NCI-H526 (cell line): ENCODE data around the gene LRRC71.

Experiments used
- DNase-seq, 2 experiments: peaks; one replicate each; lab custom pipeline; 2025; lab: John Stamatoyannopoulos, UW

The LRRC71 gene

DNA sequence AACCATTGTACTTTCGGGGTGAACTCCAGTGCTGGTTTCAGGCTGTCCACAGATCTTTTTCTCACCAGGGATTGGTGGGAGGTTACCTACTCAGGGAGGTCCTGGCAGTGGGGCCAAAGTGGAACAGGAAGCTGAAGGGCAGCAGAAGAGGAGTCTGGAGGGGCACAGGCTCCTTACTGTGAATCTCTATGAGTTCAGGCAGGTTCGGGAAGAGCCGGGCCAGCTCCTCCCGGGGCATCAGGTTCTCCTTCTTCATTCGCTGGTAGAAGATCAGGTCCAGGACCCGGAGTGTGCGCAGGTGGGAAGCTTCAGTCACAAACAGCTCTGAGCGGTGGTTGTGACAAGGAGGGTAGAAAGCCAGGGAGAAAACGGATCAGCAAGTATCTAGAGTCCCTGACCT, 26.7 kb downstream of the LRRC71 start:
- DNase-seq = no peak

DNA sequence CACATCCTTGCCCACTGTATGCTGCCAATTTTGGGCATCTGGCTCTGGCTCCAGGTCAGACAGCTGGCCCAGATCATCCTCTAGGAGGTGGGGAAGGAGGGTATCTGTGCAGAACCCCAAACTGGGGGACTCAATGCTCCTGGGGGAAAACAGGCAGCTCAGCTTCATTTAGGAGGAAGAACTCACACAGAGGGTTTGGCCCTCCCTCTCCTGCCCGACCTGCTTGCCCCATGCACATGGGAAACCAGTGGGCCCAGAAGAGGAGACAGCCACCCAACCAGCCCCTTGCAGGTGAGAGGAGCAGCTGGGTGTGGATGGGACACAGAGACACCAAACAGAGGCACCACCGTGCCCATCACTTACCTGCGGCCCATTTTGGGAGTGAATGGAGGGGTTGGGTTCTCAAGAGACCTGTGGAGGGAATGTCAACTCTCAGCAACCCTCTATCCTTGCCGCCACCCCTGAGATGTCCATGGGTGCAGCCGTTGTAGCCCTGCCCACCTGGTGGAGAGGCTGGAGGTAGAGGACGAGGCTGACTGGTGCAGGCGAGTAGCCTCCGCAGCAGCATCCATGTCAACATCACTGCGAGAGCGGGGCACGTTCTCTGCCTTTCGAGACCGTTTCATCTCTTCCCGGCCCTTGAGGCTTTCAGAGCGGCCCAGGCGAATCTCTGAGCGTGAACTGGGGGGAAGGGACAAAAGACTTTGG, 27.5 kb downstream of the LRRC71 start:
- no peak for DNase-seq

DNA sequence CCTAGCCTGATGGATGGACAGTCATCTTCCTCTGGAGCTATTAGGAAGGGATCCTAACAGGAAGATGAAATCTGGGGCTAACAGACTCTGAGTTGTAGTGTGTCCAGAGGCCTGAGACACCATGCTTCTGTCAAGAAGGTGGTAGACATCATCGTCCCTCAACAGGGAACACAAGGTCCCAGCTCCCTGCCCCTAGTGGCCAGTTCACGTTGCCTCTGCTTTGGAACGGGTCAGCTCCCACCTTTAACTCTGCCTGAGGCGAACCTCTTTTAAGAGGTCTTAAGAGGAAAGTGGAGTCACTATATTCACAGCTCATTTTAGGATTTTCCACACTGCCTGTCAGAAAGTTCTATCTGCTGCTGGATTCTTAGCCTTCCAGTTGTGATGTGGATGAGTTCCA, 28.3 kb downstream of the LRRC71 start:
- peak in 1 of 2 experiments; percentile 31 for DNase-seq

DNA sequence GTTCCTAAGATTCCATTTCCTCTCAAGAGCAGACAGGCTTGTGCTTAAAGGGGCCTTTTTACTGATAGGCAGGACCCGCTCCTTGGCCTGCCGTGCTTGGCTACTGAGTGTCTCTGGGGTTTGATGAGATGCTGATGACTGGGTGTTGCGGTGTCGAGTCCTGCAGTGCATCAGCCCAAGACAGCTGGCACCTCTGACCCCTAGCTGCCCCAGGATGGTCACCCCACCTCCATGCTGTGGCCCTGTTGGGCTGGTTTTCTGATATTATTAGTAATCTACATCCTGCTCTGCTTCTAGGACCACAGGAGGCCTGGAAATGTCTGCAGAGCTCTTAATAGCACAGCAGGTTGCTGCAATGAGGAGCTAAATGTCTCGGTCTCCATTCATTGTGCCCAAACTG, 28.7 kb downstream of the LRRC71 start:
- no peak for DNase-seq

DNA sequence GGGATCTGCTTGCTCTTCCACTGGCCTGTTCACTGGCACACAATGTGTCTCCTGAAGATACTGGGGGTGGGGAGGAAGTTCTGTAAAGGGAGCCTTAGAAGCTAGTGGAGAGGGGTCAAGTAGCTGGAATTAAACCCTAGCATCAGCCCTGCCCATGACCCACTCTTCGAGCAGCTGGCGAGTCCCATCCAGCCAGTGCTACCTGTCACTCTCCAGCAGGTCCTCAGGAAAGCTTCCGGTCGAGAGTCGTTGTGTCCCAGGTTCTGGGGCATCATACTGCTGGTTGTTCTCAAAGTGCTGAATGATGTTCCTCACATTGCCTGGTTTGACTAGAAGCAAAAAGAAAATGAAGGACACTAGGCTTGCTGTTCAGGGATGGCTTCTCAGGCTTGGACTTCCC, 30.9 kb downstream of the LRRC71 start:
- no peak for DNase-seq

DNA sequence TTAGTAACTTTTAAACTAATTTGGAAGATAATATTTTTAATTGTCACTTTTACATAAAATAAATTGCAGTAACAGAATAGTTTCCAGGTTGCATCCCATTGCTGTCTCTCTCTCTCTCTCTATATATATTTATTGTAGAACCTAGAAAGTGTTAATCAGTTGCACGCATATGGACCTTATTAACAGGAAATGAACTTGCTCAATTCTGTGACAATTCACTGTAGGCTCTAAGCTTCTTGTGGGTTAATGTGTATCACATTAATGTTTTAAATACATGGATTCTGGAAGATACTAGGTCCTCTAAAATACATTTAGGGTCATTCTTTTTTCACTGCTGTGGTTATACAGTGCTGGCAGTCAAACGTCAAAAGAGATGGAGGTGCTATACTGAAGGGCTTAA, 33.1 kb downstream of the LRRC71 start:
- no peak for DNase-seq

DNA sequence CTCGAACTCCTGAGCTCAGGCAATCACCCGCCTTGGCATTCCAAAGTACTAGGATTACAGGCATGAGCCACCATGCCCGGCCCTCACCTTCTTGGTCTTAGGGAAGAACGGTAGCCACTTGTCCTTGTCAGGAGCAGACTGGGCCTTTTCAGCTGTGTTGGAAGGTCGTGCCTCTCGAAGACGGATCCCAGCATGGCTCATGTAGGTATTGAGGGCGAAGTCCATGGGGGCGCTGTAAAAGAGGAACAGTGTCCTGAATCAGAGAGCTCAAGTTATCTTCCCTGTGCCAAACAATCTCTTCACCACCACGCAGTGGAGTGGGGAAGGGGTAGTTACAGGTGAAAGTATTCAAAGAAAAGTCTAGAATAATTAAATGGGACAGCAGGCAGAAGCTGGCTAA, 35.9 kb downstream of the LRRC71 start:
- no peak for DNase-seq

DNA sequence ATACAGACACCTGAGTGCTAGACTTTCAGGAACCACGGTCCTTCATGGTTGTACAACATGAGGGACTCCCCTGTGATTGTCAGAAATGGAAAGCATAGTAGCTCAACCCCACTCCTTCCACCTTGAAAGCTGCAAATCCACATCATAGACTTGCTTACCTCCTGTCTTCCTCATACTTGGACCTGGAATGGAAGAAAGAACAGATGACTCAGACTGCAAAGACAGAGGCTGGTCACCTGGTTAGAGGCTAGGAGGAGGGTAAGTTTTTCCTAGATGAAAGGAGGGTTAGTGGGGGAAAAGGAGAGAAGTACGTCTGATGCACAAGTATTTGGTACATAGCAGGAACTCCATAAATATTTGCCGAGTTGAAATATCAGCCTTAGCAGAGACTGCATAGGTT, 37.2 kb downstream of the LRRC71 start:
- no peak for DNase-seq

DNA sequence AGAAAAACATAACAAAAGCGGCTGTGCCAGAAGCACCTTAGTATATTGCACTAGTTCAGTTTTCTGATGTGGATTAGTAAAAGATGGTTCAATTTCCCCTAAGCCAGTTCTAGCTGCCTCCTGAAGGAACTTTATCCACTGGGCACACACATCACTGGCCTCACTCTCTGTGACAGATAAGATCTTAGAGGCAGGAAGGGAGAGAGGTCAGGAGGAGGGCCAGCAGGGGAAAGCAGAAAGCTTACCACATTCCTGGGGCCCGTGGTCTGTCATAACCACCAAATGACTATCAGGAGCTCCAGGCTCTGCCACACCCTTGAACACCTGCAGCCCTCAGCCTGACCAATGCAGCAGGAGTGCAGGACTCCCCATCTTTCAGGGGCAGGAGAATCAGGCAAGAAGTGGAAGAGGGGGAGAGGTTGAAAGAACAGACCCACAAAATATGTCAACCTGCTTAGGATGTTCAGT, 37.8 kb downstream of the LRRC71 start:
- no peak for DNase-seq

DNA sequence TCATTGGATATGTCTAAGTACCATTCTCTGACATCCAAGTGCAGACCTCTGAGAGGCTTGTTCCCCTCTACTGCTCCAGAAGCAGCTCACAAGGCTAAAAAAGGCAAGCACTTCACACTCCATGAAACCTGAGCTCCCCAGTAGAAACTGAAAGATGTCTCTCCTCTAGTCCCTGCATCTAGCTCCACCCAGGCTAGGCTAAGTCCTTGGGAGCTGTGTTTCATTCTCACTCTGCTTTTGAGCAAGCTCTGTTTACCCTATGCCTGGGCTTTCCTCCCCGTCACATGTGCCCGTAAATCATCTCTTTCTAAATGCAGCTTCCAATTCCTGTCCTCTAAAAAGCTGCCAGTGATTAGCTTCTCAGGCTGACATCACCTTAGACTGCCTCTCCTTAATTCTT, 39.0 kb downstream of the LRRC71 start:
- DNase-seq = no peak

DNA sequence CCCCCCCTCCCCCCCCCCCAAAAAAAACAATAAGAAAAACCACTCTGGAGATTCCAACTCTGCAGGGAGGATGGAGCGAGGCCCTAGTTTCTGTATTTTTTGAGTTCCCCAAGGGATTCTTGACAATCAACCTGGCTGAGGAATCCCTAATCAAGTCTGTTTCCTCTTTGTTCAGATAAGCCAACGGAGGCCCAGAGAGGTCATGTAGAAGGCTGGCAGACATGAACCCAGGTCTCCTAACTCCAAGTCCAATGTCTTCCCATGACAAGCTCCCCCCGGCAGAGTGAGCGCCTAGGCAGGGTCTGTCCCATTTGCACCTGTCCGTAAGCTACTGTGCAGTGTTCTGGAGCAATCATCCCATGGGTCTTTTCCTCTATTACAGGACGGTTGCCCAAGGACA, 39.5 kb downstream of the LRRC71 start:
- DNase-seq = no peak

DNA sequence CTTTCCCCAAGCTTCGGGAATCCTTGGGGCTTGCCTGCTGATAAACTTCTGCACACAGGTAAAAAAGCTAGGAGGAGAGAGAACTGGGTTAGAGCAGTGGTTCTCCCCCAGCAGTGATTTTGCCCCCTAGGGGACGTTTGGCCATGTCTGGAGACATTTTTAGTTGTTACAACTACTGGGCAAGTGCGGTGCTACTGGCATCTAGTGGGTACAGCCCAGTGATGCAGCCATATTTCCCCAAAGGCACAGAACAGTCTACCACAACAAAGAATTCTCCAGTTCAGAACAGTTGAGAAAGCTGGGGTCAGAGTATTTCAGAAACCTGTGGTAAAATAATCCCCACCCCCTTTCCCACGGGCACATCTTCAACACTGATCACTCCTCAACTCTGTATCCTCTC, 41.3 kb downstream of the LRRC71 start:
- peak in 1 of 2 experiments; percentile 26 for DNase-seq

DNA sequence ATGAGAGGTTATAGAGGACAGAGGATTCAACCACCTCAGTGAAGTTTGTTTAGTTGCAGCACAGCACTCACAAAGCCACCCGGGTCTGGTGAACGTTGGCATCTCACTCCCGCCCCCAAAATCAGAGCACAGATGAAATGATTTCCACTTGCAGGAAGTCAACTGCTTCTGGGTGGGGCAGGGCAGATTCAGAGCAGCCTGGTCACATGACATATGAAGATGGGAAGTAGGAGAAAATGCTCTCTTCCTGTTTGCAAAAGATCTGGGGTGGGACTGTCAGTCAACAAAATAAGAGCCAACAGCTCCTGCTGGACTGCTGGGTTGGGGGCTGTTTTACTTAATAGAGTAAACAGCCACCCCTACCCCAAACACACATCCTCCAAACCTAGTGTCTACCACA, 43.2 kb downstream of the LRRC71 start:
- no peak for DNase-seq

DNA sequence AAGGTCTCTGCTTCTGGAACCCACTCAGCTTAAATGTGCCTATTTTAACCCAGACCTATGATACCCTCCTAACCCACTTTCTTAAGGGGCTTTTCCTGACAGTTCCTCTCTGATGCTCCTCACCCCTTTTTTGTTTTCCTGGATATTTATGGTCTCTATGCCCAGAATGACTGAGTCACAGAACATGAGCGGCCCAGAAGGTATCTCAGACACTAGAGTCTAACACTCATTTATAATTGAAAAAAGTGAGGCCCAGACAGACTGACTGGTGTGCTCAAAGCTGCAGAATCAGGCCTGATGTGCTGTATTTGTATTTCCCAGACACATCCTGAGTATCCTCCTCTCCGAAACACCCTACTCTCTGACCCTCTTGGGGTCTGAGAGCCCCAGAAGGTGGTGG, 44.0 kb downstream of the LRRC71 start:
- DNase-seq = no peak

DNA sequence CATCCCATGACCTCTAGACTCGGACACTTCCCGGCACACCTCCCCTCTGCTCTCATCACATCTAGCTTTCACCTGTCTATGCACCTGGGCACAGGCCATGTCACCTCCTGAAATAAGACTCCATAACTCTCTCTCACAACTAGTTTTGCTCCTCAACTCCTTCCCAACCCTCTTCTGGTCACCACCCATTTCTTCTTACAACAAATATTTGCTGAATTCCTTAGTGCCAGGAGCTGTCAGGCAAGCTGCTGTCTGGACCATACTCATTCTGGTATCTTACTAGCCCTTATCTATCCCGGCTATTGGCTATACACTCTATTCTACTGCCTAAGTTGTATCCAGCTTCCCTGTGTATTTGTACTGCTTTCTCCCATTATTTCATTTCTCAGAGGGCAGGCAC, 49.1 kb downstream of the LRRC71 start:
- DNase-seq = no peak

DNA sequence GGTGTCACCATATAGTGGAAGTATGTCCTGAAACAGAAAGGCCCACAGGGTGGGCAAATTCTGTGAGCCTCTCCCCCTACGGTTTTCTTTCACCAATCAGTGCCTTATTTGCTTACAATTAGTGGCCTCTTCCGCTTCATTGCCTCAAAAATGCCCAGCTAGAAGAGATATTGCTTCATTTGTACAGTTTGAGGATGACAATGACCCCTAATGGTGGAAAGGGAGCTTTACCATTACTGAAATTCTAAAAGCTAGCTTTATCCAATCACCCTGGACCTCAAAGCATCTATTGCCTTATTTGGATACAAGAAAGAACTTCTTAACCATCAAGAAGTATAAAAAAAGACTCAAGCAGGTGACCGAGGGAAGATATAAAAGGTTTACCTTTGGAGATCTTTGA, 49.6 kb downstream of the LRRC71 start:
- peak in 1 of 2 experiments; percentile 18 for DNase-seq

DNA sequence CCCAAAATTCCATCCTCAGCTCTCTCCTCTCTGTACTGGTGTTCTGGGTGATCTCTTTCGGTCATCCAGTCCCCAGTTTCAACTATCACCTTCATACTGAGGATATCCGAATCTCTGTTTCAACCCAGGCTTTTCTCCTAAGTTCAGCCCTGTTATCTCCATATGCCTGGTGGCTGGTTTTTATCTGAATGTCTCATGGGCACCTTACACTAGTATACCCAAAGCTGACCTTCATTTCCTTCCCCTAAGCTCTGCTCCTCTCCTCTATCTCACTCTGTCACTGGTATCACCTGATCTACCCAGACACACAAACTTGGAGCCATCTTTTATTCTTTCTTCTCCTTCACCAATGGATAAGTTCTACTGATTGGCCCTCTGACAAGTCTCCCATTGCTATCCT, 53.0 kb downstream of the LRRC71 start:
- DNase-seq = no peak

DNA sequence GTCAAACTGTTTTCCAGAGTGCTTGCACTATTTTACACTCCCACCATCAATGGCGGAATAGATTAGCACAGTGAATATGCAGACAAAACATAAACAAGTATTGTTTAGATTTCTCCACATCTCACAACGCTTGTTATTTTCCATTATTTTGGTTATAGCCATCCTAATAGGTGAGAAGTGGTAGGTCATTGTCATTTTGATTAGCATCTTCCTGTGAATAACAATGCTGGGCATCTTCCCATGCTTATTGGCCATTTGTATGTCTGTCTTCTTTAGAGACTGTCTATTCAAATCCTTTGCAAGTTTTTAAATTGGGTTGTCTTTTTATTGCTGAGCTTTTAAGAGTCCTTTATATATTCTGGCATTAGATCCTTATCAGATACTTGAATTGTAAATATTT, 54.7 kb downstream of the LRRC71 start:
- no peak for DNase-seq

DNA sequence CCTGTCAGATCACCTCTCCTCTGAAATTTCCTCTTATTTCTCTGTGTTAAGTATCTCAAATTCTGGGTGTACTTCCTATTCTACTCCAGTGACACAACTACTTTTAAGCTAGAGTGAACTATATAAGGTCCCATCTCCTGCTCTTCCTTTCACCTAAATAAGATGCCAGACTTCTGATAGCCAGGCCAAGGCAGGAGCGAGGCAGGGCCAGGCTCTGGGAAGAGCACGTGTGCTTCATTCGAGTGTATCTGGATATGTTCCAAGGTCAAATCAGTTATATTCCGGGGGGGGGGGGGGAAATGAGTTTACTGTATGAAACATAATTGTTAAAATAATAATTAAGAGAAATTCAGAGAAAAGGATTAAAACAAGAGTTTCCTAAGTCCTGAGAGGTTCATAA, 60.1 kb downstream of the LRRC71 start:
- no peak for DNase-seq
